GM19025 (cell line): Measurements from ENCODE around the gene BICRA.
"Not testable (repeated sequence)": the region's sequence is repeated elsewhere in the genome, so short reads cannot be mapped to it uniquely, and the experiment has no call there.

Experiments used
- ATAC-seq: cut with Tn5 transposase; IDR thresholded peaks from one replicate; pipeline ENCODE4 v1.9.1; 2021; ENCODE audit warnings: mild to moderate bottlenecking, low read depth, moderate library complexity; ENCODE audit not compliant: unreplicated experiment

The BICRA gene

GRCh38 chr19:47658431-47659348 is 49.8 kb downstream of the BICRA start:
- ATAC-seq = no peak

GRCh38 chr19:47660435-47660832 is 51.5 kb downstream of the BICRA start:
- no peak for ATAC-seq

DNA sequence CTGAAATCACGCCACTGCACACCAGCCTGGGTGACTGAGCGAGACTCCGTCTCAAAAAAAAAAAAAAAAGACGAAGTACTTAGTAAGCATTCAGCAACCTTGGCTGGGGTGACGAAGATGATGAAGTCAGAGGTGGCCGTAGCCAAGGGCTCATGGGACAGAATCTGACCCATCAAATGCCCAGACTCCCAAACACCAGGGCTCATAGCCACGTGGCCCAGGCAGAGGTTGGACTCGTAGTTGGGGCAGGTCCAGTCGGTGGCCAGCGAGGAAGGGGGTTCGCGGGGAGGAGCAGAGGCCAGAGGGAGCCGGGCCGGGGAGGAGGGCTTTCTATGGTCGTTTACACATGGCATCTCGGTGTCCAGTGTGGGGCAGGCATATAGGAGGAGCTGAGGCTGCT is 52.2 kb downstream of the BICRA start:
- ATAC-seq = no peak

DNA sequence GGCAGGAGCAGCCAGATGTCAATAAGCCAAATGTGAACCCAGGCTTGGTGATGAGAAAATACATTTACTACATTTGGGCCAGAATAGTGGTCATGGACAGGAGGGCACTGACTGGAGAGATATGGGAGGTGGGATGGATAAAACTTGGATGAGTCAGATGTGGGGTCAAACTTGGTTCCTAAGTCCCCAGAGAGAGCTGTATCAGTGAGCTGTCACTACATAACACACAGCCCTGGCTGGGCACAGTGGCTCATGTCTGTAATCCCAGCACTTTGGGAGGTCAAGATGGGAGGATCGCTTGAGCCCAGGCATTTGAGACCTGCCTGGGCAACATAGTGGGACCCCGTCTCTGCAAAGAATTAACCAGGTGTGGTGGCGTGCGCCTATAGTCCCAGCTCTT is 52.7 kb downstream of the BICRA start:
- ATAC-seq = no peak

- ATAC-seq = no peak
Observed at GRCh38 chr19:47663435-47663910, 54.5 kb downstream of the BICRA start.

GRCh38 chr19:47663911-47664771 is 55.2 kb downstream of the BICRA start:
- ATAC-seq = no peak

- not testable (repeated sequence) for ATAC-seq
Observed at GRCh38 chr19:47668556-47668955, 59.6 kb downstream of the BICRA start.

- no peak for ATAC-seq
Observed at GRCh38 chr19:47670736-47671135, 61.8 kb downstream of the BICRA start.

DNA sequence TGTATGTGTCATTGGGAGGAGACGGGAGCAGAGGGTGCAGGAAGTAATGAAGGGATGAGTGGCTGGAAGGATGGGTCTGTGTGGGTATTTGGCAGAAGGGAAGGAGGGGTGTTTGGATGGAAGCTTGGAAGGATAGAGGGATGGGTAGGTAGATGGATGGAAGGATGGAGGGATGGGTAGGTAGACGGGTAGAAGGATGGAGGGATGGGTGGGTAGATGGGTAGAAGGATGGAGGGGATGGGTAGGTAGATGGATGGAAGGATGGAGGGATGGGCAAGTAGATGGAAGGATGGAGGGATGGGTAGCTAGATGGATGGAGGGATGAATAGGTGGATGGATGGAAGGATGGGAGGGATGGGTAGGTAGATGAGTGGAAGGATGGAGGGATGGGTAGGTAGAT is 62.6 kb downstream of the BICRA start:
- ATAC-seq = no peak

- no peak for ATAC-seq
Observed at GRCh38 chr19:47673426-47673825, 64.5 kb downstream of the BICRA start.

DNA sequence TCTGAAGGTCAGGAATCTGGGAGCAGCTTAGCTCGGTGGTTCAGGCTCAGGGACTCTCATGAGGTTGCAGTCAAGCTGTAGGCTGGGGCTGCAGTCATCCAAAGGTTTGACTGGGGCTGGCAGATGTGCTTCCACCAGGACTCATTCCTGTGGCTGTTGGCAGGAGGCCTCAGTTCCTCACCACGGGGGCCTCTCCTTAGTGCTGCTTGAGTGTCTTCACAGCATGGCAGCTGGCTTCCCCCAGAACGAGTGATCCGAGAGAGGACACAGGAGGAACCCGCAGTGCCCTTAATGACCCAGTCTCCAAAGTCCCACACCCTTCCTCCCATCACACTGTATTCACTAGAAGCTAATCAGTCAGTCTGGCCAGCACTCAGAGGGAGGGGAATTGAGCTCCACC is 65.6 kb downstream of the BICRA start:
- no peak for ATAC-seq

DNA sequence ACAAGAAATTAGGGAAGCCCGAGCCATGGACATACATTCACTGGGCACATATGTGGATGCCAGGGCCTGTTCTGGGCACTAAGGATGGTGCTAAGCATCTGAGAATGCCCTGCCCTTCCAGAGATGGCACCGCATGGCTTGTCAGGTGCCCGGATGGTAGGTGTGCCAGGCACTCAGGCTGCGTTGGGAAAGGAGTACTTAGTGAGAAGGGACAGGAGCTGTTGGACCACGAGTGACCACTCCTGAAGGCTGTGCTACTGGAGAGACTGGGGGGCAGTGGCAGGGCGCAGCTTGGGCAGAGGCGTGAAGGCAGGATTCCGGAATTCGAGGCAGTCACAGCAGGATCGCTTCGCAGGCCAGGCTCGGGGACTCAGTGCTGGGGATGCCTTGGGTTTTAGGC is 66.3 kb downstream of the BICRA start:
- no peak for ATAC-seq

- ATAC-seq = no peak
Observed at GRCh38 chr19:47675859-47676258, 66.9 kb downstream of the BICRA start.

GRCh38 chr19:47676811-47677210 is 67.9 kb downstream of the BICRA start:
- no peak for ATAC-seq

GRCh38 chr19:47679251-47679900 is 70.4 kb downstream of the BICRA start:
- ATAC-seq = no peak

- ATAC-seq = no peak
Observed at GRCh38 chr19:47679922-47680857, 71.3 kb downstream of the BICRA start.

- ATAC-seq = no peak
Observed at GRCh38 chr19:47680858-47681332, 72.0 kb downstream of the BICRA start.

GRCh38 chr19:47681388-47681787 is 72.5 kb downstream of the BICRA start:
- ATAC-seq = no peak

GRCh38 chr19:47681936-47682335 is 73.0 kb downstream of the BICRA start:
- no peak for ATAC-seq

DNA sequence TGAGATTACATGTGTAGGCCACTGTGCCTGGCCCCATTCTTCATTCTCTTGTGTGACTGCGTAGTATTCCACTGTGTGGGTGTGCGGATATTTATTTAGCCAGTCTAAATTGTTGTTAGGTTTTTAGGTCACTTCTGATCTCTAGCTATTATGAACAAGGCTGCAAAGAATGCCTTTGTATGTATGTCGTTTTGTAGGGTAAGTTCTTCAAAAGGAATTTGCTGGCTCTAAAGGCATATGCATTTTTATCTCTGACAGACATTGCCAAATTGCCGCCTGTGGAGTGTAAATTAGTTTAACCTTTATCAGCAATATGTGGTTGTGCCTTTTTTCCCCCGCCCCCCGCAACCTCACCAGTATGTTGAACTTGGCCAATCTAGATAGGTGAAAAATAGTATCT is 74.0 kb downstream of the BICRA start:
- no peak for ATAC-seq
